Inflammatory macrophage (primary cell): Measurements from ENCODE around the gene HGF.
A peak's percentile ranks its signal among the peaks of the same experiment; 100 is the strongest.
"Not testable (repeated sequence)": the region's sequence is repeated elsewhere in the genome, so short reads cannot be mapped to it uniquely, and the experiment has no call there.

Experiments used
- DNase-seq, 2 donors: peaks; one replicate each; pipeline ENCODE4 v3.0.0-alpha.2; 2020 to 2022
- total RNA-seq, 18 experiments: gene quantifications; one replicate each; lab custom pipeline; 2026; ENCODE audit warnings: mixed read lengths in 6 of 18, inconsistent platforms in 2 of 18; lab: John Stamatoyannopoulos, UW

The HGF gene
- 0.85 to 45.2 (median 4.8) reads per million in 18 experiments for total RNA-seq

DNA sequence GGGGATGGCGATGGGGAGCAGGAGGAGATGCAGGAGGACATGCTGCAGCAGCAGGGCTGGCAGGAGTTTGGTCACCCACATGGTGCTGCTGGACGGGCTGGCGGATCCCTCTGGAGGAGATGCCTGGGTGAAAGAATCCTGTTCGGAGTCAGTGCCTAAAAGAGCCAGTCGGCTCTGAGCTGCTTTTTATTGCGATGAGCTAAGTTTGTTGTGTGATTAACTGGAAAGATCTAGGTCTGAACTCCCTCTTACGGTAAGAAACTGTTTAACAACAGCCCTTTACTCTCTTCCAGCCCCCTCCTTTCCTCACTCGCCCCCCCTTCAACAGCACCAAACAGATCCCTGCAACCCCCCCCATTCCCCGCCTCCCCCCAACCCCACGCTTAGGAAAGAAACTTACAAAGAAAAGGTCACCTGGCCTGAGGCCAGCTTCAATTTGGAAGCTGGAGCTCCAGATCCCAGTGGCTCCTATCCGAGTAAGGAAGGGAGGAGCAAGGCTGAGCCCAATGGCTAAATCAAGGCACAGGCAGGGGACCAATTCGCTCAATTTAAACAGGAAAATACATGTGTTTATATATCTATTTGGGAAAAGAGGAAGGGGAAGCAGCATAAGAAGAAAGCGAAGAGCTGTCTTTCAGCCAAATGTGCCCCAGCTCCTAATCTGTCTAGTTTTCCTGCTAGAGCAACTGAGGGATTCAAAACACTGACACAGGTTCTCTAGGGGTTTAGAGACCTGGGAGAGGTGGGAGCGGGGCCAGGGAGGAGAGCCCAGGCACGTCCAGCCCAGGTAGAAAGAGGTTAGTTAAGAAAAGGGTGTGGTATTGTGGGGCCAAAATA is at the start of gene HGF:
Gene HGF (minus strand): TSS at position 157 of the 837 bp plus-strand sequence. CDS start 76 bp downstream, at position 81.
- DNase-seq: peak; percentile 15 to 18

- no peak for DNase-seq
These were observed 46.5 kb upstream of the HGF start for GRCh38 chr7:81816312-81816711.

DNA sequence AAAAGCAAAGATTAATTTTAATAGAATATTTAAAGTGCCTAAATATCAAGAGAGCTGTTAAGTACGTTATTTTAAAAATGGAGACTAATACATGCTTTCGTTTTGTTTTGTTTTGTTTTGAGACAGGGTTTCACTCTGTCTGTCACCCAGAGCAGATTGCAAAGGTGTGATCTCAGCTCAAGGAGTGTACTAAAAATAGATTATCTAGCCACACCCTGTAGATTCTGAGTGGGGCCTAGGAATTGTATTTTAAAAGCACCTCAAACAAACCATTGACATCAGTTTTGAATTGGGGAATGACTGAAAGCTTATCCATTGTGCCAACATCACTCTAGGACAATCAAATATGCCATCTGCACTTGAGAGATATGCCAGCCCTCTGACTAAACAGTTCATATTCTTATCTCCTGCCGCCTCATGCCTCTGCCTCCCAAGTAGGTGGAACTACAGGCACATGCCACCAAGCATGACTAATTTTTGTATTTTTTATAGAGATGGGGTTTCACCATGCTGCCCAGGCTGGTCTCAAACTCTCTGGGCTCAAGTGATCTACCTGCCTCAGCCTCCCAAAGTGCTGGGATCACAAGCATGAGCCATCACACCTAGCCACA is 43.1 kb upstream of the HGF start:
- not testable (repeated sequence) for DNase-seq

DNA sequence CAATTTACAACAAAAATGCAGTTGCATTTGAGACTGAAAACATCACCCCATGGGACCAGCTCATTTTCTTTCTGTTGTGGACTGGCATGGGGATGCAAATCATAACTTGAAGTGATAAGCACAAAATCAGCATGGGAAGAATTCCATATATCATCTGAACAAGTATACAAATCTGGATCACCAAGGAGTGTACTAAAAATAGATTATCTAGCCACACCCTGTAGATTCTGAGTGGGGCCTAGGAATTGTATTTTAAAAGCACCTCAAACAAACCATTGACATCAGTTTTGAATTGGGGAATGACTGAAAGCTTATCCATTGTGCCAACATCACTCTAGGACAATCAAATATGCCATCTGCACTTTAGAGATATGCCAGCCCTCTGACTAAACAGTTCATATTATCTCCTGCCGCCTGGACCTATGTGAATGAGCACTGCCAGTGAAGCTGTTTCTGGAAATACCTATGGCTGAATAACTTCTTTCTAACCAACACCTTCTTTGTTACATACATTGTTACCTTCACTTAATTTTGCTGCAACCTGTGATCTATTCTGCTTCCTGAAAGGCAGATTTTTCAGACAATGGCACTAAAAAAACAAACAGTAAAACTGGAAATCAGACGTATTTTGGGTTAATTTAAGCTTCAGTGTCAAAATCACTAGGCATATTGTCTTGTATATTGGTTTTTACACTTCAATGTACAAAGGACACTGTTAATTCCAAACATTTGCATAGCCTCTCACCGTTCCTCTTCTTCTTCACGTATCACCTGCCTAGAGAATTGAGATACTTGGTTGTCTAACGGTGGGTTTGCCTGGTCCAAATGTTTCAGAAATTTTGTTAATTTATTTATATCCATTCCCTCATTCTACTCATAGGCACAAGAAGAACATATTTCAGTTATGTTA is 42.4 kb upstream of the HGF start:
- DNase-seq: no peak

- DNase-seq: peak; percentile 87 to 89
These were observed 40.8 kb upstream of the HGF start for GRCh38 chr7:81810476-81811155.

GRCh38 chr7:81808310-81808709 is 38.5 kb upstream of the HGF start:
- not testable (repeated sequence) for DNase-seq

DNA sequence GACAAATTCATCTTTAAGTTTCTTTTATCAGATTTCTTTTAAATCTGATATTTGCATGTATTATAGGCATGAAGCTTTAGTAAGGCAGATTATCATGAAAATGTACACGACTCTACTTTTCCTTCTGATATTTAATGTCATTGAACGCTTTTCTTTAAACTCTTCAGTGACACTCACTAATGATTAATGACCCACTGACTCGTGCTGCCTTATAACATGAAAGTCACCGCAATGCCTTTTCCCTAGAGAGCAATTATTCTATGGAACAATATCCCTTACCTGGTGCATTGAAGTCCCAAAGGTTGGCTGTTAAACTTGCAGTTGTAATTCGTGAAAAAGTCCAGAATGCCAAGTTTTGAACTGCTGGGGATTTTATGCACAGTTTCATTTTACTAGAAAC is 33.4 kb upstream of the HGF start:
- DNase-seq: no peak

DNA sequence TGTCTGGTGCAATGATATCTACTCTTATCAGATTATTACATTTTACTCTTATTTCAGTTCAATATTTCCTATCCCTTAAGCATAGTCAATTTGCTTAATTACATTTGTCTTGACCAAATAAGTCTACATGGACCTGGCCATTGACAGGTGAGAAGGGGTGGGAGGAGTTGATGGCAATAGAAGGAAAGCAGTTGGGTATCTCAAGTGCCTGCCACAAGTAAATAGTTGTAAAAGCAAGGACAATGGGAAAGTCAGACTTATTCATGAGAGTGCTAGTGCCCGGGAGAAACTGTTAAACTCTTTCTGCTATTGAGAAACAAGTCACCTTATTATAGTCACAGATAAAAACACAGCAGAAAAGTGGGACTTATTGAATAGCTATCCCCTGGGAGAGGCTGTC is 32.4 kb upstream of the HGF start:
- no peak for DNase-seq

- DNase-seq: no peak
These were observed 31.7 kb upstream of the HGF start for GRCh38 chr7:81801532-81801931.

GRCh38 chr7:81791568-81792518 is 22.0 kb upstream of the HGF start:
- no peak for DNase-seq

DNA sequence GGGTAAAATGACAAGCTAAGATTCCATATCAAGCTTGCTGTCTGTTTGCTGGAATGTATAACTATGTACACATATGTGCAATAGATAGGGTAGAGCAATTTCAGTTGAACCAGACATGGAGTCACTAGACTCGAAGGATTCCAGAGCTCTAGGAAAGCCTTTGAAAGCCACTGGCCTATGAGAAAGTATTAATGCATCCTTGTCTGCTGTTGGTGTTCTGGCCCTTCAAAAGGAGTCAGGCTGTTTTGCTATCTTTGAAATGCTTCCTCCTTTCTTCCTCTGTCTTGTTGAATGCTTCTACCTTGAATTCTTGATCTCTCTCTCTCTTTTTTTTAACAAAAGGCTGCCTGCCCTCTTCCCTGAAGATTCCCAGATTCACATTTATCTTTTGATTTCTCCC is 20.8 kb upstream of the HGF start:
- DNase-seq: no peak

- DNase-seq: no peak
These were observed 20.3 kb upstream of the HGF start for GRCh38 chr7:81790120-81790500.

DNA sequence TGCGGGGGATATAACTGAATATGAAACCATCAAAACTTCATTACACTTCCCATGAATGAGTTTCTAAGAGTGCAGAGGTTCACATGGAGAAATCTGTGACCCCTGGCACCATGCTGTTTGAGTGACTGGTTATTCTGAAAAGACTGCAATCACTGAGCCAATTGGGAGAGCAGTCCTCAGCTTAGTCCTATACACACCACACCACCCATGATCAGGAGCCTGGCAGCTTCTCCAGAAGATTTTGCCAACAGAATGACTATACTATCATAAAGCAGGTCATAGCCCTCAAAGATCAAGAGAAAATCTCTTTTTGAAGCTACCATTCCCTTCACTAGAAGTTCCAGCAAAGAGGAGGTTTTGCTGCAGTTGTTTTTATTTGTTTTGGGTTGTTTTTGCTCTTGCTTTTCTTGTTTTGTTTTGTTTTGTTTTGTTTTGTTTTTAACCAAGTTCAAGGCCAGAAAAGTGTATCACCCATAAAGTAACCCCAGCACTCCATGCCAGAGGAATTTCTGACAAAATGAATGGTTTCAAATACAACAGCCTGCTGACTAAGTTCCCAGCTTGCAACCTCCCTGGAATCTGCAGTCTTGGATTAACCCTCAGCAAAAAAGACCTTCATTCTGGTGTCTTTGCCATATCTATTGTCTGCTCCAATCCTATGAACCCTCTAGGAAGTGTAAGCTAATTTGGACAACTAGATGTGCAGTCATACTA is 19.7 kb upstream of the HGF start:
- no peak for DNase-seq

GRCh38 chr7:81788246-81788645 is 18.4 kb upstream of the HGF start:
- no peak for DNase-seq

DNA sequence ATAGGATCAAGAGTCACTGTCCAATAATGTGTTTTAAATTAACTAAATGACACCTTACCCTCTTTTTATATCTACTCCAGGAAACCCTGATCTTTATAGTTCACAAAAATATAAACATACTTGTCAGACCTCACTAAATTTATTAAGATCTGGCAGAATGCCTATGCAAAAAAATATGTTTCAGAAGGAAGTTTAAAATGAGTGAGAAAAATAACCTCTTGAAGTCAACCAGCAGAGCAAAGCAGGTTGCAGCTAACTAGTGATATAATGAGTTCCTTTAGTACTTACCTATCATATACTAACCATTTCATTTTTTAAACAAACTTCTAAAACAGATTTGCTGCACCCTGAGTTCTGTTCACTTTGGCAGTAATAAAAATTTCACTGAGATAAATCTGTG is 14.0 kb upstream of the HGF start:
- no peak for DNase-seq

GRCh38 chr7:81780914-81781693 is 11.3 kb upstream of the HGF start:
- peak; percentile 54 to 84 for DNase-seq

- DNase-seq: no peak
These were observed 9.9 kb upstream of the HGF start for GRCh38 chr7:81779706-81780105.

DNA sequence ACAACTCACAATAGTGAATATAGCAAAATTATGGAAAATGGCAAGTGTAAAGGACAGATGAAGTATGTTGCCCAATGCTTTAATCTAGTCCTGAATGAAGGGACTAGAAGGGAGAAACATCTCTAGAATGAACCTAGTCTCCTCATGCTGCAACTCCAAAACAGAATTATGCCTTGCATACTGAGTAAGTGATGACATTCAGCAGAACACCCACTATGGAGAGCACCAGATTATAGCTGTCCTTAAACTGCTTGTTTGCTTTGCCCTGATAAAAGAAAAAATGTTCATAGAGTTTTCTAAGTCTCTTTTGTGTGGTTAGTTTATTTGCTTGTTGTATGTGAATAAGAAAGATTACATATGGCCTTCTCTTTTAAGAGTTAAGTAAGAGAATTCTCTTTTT is 7.8 kb upstream of the HGF start:
- DNase-seq: peak; percentile 21 to 31

- no peak for DNase-seq
These were observed 7.2 kb upstream of the HGF start for GRCh38 chr7:81776948-81777630.
